ENCODE data around the gene LMTK2.

The LMTK2 gene

DNA sequence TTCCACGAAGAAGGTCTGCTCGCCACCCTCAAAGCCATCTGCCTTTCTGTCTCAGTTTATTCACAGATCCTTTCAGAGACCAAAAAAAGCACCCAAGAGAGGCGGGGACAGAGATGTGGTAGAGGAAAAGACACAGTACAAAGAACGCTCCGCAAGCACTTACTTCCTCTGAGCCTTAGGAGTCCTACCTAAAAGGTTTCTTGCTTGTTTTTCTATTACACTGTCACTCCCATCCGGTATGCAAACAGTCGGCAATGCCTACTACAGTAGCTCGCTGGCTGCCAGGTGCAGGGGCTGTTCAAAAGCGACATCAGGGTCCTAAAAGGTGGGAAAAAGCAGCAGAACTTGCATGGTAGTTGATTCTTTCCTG, 144.6 kb downstream of the LMTK2 start:
- H3K27me3 ChIP-seq (ENCODE audit: insufficient read depth, low read length, poor library complexity) = no peaks in the 10 kb centered on the region
- peak overlapping the region; percentile 95 for H3K4me2 ChIP-seq (ENCODE audit: insufficient read depth, low read length)
- TF ChIP-seq, protein P1, sequence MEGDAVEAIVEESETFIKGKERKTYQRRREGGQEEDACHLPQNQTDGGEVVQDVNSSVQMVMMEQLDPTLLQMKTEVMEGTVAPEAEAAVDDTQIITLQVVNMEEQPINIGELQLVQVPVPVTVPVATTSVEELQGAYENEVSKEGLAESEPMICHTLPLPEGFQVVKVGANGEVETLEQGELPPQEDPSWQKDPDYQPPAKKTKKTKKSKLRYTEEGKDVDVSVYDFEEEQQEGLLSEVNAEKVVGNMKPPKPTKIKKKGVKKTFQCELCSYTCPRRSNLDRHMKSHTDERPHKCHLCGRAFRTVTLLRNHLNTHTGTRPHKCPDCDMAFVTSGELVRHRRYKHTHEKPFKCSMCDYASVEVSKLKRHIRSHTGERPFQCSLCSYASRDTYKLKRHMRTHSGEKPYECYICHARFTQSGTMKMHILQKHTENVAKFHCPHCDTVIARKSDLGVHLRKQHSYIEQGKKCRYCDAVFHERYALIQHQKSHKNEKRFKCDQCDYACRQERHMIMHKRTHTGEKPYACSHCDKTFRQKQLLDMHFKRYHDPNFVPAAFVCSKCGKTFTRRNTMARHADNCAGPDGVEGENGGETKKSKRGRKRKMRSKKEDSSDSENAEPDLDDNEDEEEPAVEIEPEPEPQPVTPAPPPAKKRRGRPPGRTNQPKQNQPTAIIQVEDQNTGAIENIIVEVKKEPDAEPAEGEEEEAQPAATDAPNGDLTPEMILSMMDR (IDR thresholded peaks at IDR 0.05; ENCODE audit: borderline replicate concordance, extremely low read depth, low read length, poor library complexity, severe bottlenecking) = no peak
- no peak for TF ChIP-seq EZH2 (IDR thresholded peaks at IDR 0.05; ENCODE audit: borderline replicate concordance, low read depth, low read length, severe bottlenecking)
- H3K36me3 ChIP-seq (ENCODE audit: insufficient read depth, low read length) = peaks cover under 1% of the 10 kb centered on the region
- DNase-seq = peak; percentile 42
- peak overlapping the region; percentile 81 for H3K27ac ChIP-seq (ENCODE audit: low read length)
- H2AFZ ChIP-seq (ENCODE audit: low read depth, low read length) = peak overlapping the region; percentile 95
- H3K79me2 ChIP-seq (ENCODE audit: insufficient read depth, low read length) = peaks cover 41% of the 10 kb centered on the region
- peaks cover under 1% of the 10 kb centered on the region; the same call in 1 of the 2 replicates for H4K20me1 ChIP-seq (ENCODE audit: insufficient read depth, low read length)
- peaks cover 49% of the 10 kb centered on the region for H3K4me1 ChIP-seq (ENCODE audit: insufficient read depth, low read length)
- no peaks in the 10 kb centered on the region for H3K9me3 ChIP-seq (ENCODE audit: insufficient read depth, low read length, severe bottlenecking)
- H3K4me3 ChIP-seq (ENCODE audit: low read depth in 1 of 2, low read length in 2 of 2) = peak overlapping the region; percentile 73 to 98
- ATAC-seq (ENCODE audit: insufficient read depth, low read depth) = peak; percentile 38
- peak overlapping the region; percentile 78 for H3K9ac ChIP-seq (ENCODE audit: low read depth, low read length)

DNA sequence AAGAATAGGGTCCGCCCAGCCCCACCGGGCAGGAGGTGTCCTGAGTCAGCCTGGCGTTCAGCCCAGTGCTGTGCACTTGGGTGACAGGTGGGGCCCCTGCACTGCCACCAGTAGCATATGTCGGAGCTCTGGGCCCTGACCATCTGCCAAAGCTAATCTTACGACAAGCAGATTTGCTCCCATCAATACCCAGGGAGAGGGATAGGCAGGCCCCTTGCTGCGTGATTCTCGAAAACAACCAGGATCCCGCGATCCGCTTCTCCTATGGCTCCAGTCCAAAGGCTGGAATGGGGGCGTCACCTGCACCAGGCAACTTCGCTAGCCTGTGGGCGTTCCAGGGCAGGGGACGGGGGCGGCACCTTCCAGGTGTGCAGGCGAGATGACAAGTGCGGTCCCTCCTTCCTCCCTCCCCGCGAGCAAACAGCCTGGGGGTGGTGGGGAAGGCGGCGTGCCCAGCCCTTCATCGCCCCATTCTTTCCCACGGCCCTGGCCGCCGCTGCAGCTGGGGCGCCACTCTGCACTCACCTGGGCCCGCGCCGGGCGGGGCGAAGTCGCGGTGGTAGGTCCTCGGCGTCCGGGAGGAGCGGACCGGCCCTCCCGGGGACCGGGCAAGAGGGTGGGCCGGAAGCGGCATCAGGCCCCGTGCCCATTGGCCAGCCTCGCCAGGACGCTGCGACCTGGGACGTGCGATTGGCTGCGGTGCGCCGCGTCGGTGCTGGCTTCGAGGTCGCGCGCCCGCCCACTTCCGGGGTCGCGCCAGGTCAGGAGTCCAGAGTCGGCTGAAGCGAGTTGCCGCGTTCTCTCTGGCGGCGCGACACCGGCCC, 145.2 kb downstream of the LMTK2 start, which contains the start of gene TECPR1:
TECPR1 (minus strand) TSS at position 632 of the 824 bp plus-strand sequence. CDS start 6,086 bp downstream, outside the sequence.
- peak; percentile 83 for DNase-seq
- Histone ChIP-seq H3K36me3 (ENCODE audit: insufficient read depth, low read length) (peaks cover 6% of the 10 kb centered on the region), H3K27me3 (ENCODE audit: insufficient read depth, low read length, poor library complexity) (no peaks in the 10 kb centered on the region), H3K79me2 (ENCODE audit: insufficient read depth, low read length) (peaks cover 41% of the 10 kb centered on the region), H3K27ac (ENCODE audit: low read length) (peak within 1 kb of the TSS; percentile 81), H3K4me3 (ENCODE audit: low read depth in 1 of 2, low read length in 2 of 2) (peak within 1 kb of the TSS; percentile 73 to 98), H3K4me1 (ENCODE audit: insufficient read depth, low read length) (peaks cover 49% of the 10 kb centered on the region), H3K9me3 (ENCODE audit: insufficient read depth, low read length, severe bottlenecking) (no peaks in the 10 kb centered on the region), H3K9ac (ENCODE audit: low read depth, low read length) (peak within 1 kb of the TSS; percentile 78), H2AFZ (ENCODE audit: low read depth, low read length) (peak within 1 kb of the TSS; percentile 95), H3K4me2 (ENCODE audit: insufficient read depth, low read length) (peak within 1 kb of the TSS; percentile 95), H4K20me1 (ENCODE audit: insufficient read depth, low read length) (peaks cover 3% of the 10 kb centered on the region; the same call in 1 of the 2 replicates)
- TF ChIP-seq, protein P1 (IDR thresholded peaks at IDR 0.05; ENCODE audit: borderline replicate concordance, extremely low read depth, low read length, poor library complexity, severe bottlenecking) = no peak
- TF ChIP-seq EZH2 (IDR thresholded peaks at IDR 0.05; ENCODE audit: borderline replicate concordance, low read depth, low read length, severe bottlenecking) = no peak
- ATAC-seq (ENCODE audit: insufficient read depth, low read depth) = peak; percentile 95

DNA sequence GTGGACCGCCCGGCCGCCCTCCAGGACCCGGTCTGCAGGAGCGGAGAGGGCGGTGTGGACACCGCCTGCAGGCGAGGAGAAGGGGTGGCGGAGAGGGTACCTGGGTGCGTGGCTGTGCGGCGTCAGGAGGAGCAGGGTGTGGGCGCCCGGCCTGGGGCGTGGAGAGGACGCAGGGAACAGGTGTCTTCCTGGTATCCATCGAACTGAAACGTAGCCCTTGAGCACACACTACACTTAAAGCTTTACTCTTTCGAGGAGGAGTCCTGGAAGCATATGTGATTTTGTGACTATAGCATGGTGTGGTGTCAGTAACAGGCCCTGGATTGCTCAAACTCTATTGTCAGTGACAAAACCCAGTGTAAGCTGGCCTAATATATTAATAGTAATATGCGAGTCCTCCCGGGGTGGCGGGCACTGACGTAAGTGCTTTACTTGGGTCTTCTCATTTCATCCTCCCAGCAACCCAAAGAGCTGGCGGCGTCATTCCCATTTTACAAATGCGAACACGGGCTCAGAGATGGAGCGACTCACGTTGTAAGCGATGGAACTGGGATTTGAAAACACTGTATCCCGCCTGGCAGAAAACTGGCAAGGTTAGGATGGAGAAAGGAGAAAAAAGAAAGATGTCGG, 145.9 kb downstream of the LMTK2 start:
- Histone ChIP-seq H3K9ac (ENCODE audit: low read depth, low read length) (peak overlapping the region; percentile 78), H3K4me3 (ENCODE audit: low read depth in 1 of 2, low read length in 2 of 2) (peak overlapping the region; percentile 73 to 98), H3K4me1 (ENCODE audit: insufficient read depth, low read length) (peaks cover 49% of the 10 kb centered on the region), H4K20me1 (ENCODE audit: insufficient read depth, low read length) (peaks cover 3% of the 10 kb centered on the region; the same call in 1 of the 2 replicates), H3K36me3 (ENCODE audit: insufficient read depth, low read length) (peaks cover 10% of the 10 kb centered on the region), H3K27ac (ENCODE audit: low read length) (peak overlapping the region; percentile 81), H3K4me2 (ENCODE audit: insufficient read depth, low read length) (peak overlapping the region; percentile 95), H3K79me2 (ENCODE audit: insufficient read depth, low read length) (peaks cover 41% of the 10 kb centered on the region), H3K9me3 (ENCODE audit: insufficient read depth, low read length, severe bottlenecking) (no peaks in the 10 kb centered on the region), H3K27me3 (ENCODE audit: insufficient read depth, low read length, poor library complexity) (no peaks in the 10 kb centered on the region), H2AFZ (ENCODE audit: low read depth, low read length) (peak overlapping the region; percentile 95)
- ATAC-seq (ENCODE audit: insufficient read depth, low read depth) (peak; percentile 59), DNase-seq (no peak)
- TF ChIP-seq, protein P1 (IDR thresholded peaks at IDR 0.05; ENCODE audit: borderline replicate concordance, extremely low read depth, low read length, poor library complexity, severe bottlenecking) = peak; percentile 27
- no peak for TF ChIP-seq EZH2 (IDR thresholded peaks at IDR 0.05; ENCODE audit: borderline replicate concordance, low read depth, low read length, severe bottlenecking)
